Adrenal gland (tissue), 5 donors: ENCODE results near the gene TSHZ2.

ENCODE experiments used
- POLR2A ChIP-seq, 2 donors: fragments of 450-650 bp; IDR thresholded peaks; one replicate each; pipeline ENCODE4 v1.6.1; 2017; ENCODE audit warnings: antibody characterized with exemption in 2 of 2, mild to moderate bottlenecking in 2 of 2, moderate library complexity in 1 of 2
- TF ChIP-seq, protein P1 (sequence below), 6 experiments: fragments of 450-650 bp in 4 of 6; fragments of 200-600 bp in 2 of 6; sonication (generic) in 1 of 6; IDR thresholded peaks; 1 replicate in 5 of 6; 2 replicates in 1 of 6; pipeline versions ENCODE4 v1.5.1 to v1.8.0; 2016 to 2021; ENCODE audit warnings: antibody characterized with exemption in 6 of 6, mild to moderate bottlenecking in 2 of 6, moderate library complexity in 1 of 6
- donor health status: DM: no; HTN: no; CAD: no.

- TF ChIP-seq, protein P1, sequence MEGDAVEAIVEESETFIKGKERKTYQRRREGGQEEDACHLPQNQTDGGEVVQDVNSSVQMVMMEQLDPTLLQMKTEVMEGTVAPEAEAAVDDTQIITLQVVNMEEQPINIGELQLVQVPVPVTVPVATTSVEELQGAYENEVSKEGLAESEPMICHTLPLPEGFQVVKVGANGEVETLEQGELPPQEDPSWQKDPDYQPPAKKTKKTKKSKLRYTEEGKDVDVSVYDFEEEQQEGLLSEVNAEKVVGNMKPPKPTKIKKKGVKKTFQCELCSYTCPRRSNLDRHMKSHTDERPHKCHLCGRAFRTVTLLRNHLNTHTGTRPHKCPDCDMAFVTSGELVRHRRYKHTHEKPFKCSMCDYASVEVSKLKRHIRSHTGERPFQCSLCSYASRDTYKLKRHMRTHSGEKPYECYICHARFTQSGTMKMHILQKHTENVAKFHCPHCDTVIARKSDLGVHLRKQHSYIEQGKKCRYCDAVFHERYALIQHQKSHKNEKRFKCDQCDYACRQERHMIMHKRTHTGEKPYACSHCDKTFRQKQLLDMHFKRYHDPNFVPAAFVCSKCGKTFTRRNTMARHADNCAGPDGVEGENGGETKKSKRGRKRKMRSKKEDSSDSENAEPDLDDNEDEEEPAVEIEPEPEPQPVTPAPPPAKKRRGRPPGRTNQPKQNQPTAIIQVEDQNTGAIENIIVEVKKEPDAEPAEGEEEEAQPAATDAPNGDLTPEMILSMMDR (IDR thresholded peaks at IDR 0.05): no peak
- TF ChIP-seq POLR2A (IDR thresholded peaks at IDR 0.05): no peak
Measured at GRCh38 chr20:53328961-53329360, 356.8 kb downstream of the TSHZ2 start.
